K562 (cell line): ENCODE measurements around the gene DTX3. TPM values are rescaled to one million over a fixed set of nuclear protein-coding genes. Genes with fewer than 3 reads are reported as not detected.
"Not testable (repeated sequence)": the region's sequence is repeated elsewhere in the genome, so short reads cannot be mapped to it uniquely, and the experiment has no call there.

Experiments used
- ATAC-seq: fragments of 200-7000 bp; cut with Tn5 transposase; 3 replicates; pipeline ENCODE4 v1.9.1; 2020; ENCODE audit warnings: moderate library complexity
- BruUV-seq: library from RNA; stranded (reverse); fragments of 400-500 nt; replicated peaks from 2 replicates; lab custom pipeline; 2021; lab: Mats Ljungman, UMichigan
- CTCF ChIA-PET: fragments of 300-600 bp; formaldehyde crosslinking; extraction: SDS; loops from one replicate; lab custom pipeline; 2021; ENCODE audit warnings: low intra/inter-chr PET ratio; lab: Yijun Ruan, JAX
- POLR2A ChIA-PET: fragments of 300-600, 350-650 bp; sonication (Branson Sonifier 250); formaldehyde crosslinking; extraction: SDS; loops from one replicate; lab custom pipeline; 2021; ENCODE audit warnings: antibody characterized with exemption, inconsistent platforms; lab: Yijun Ruan, JAX
- DNase-seq, 4 experiments: peaks; one replicate each; pipeline versions ENCODE4 v3.0.0 to v3.0.0-alpha.2; 2011 to 2018; ENCODE audit warnings: low spot score in 3 of 4, mixed read lengths in 3 of 4; ENCODE audit errors: extremely low read depth in 1 of 4
- FAIRE-seq: peaks from 2 replicates; lab custom pipeline; 2011; peaks lifted over from hg19 to GRCh38; lab: Jason Lieb, UNC
- H2AFZ ChIP-seq: 2 replicates; pipeline ENCODE4 v1.6.0; 2011; ENCODE audit warnings: low read depth, low read length, control low read depth, inconsistent platforms
- H3K27ac ChIP-seq: fragments of 200-600 bp; 3 replicates; pipeline ENCODE4 v1.8.0; 2011; ENCODE audit warnings: low read depth, mild to moderate bottlenecking, control low read depth, inconsistent platforms, low read length, moderate library complexity, mixed read lengths; ENCODE audit errors: extremely low read depth
- H3K27me3 ChIP-seq, 2 experiments: fragments of 300-600 bp in 1 of 2; 2 replicates in 1 of 2; 3 replicates in 1 of 2; pipeline versions ENCODE4 v1.6.0 to v1.8.0; 2011; ENCODE audit warnings: inconsistent platforms in 2 of 2, low read length in 2 of 2, mild to moderate bottlenecking in 1 of 2, mixed read lengths in 1 of 2, moderate library complexity in 1 of 2; ENCODE audit not compliant: control insufficient read depth in 2 of 2, insufficient read depth in 2 of 2
- H3K36me3 ChIP-seq: fragments of 300-600 bp; 3 replicates; pipeline ENCODE4 v1.8.0; 2011; ENCODE audit warnings: mild to moderate bottlenecking, low read length, inconsistent platforms; ENCODE audit not compliant: control insufficient read depth, insufficient read depth
- H3K4me1 ChIP-seq, 2 experiments: fragments of 200-600 bp in 1 of 2; replicated peaks in 1 of 2; 2 replicates in 1 of 2; 3 replicates in 1 of 2; pipeline versions ENCODE4 v1.5.1 to v1.8.0; 2011; ENCODE audit warnings: inconsistent platforms in 2 of 2, low read length in 2 of 2, mild to moderate bottlenecking in 1 of 2, mixed read lengths in 1 of 2, moderate library complexity in 1 of 2; ENCODE audit not compliant: control insufficient read depth in 2 of 2, insufficient read depth in 2 of 2
- H3K4me2 ChIP-seq: 2 replicates; pipeline ENCODE4 v1.6.1; 2011; ENCODE audit warnings: low read length, control low read depth, inconsistent platforms, mixed read lengths; ENCODE audit not compliant: insufficient read depth
- H3K4me3 ChIP-seq: fragments of 200-600 bp; sonication (generic), shearing (Covaris generic); 2 replicates; pipeline ENCODE4 v1.5.1; 2016; ENCODE audit warnings: control low read depth, inconsistent platforms
- H3K79me2 ChIP-seq: fragments of 200-600 bp; 3 replicates; pipeline ENCODE4 v1.8.0; 2011; ENCODE audit warnings: low read length, inconsistent platforms; ENCODE audit not compliant: control insufficient read depth, insufficient read depth
- H3K9ac ChIP-seq, 2 experiments: 2 replicates each; pipeline versions ENCODE4 v1.6.0 to v1.6.1; 2011; ENCODE audit warnings: low read depth in 2 of 2, low read length in 2 of 2, control low read depth in 1 of 2, inconsistent platforms in 1 of 2, mild to moderate bottlenecking in 1 of 2, mixed read lengths in 1 of 2; ENCODE audit not compliant: insufficient read depth in 1 of 2
- H3K9me1 ChIP-seq: one replicate; pipeline ENCODE4 v1.6.0; 2011; ENCODE audit warnings: inconsistent platforms, mild to moderate bottlenecking, low read length, moderate library complexity; ENCODE audit not compliant: control insufficient read depth, insufficient read depth
- H3K9me3 ChIP-seq: replicated peaks from 2 replicates; pipeline ENCODE4 v1.5.1; 2011; ENCODE audit warnings: low read depth, low read length, inconsistent platforms; ENCODE audit not compliant: control insufficient read depth, insufficient read depth
- H4K20me1 ChIP-seq: replicated peaks from 2 replicates; pipeline ENCODE4 v1.6.1; 2011; ENCODE audit warnings: low read length, inconsistent platforms, mixed read lengths; ENCODE audit not compliant: control insufficient read depth, insufficient read depth
- CTCFL ChIP-seq: IDR thresholded peaks from 2 replicates; pipeline ENCODE4 v1.6.1; 2011; ENCODE audit warnings: borderline replicate concordance, low read depth, mild to moderate bottlenecking, moderate library complexity, low read length; ENCODE audit not compliant: insufficient read depth, poor library complexity, severe bottlenecking
- HBP1 ChIP-seq: fragments of 450-650 bp; formaldehyde crosslinking; IDR thresholded peaks from 2 replicates; pipeline ENCODE4 v1.4.0; 2022; ENCODE audit warnings: missing genetic modification characterization
- KLF1 ChIP-seq: fragments of 450-650 bp; IDR thresholded peaks from 2 replicates; pipeline ENCODE4 v1.6.1; 2016; ENCODE audit warnings: missing genetic modification characterization, missing compliant biosample characterization
- POLR2A ChIP-seq: fragments of 450-650 bp; conservative IDR thresholded peaks from 2 replicates; pipeline ENCODE4 v1.6.1; 2016
- RAD21 ChIP-seq, 2 experiments: fragments of 250-450 bp in 1 of 2; fragments of 450-650 bp in 1 of 2; sonication (Bioruptor Pico) in 1 of 2; formaldehyde crosslinking in 1 of 2; IDR thresholded peaks in 1 of 2; conservative IDR thresholded peaks in 1 of 2; 2 replicates each; pipeline versions ENCODE4 v1.4.0 to v1.8.0; 2020 to 2022; ENCODE audit warnings: mild to moderate bottlenecking in 2 of 2, moderate library complexity in 1 of 2
- TEAD4 ChIP-seq, 2 experiments: sonication (generic) in 1 of 2; formaldehyde crosslinking in 1 of 2; IDR thresholded peaks; 2 replicates each; pipeline versions ENCODE4 v1.6.1 to v1.8.0; 2012 to 2022; ENCODE audit warnings: borderline replicate concordance in 1 of 2, inconsistent platforms in 1 of 2, low read length in 1 of 2, mild to moderate bottlenecking in 1 of 2, missing genetic modification reagents in 1 of 2
- THAP12 ChIP-seq: fragments of 250-450 bp; sonication (Bioruptor Pico); IDR thresholded peaks from 2 replicates; pipeline ENCODE4 v1.9.0; 2021; ENCODE audit warnings: mild to moderate bottlenecking, inconsistent platforms
- U2AF1 ChIP-seq: fragments of 200-400 bp; formaldehyde crosslinking; optimal IDR thresholded peaks from 2 replicates; pipeline ENCODE3; 2017; ENCODE audit warnings: mild to moderate bottlenecking, low read depth, low read length, moderate library complexity
- ZBTB33 ChIP-seq: sonication (generic); formaldehyde crosslinking; IDR thresholded peaks from 2 replicates; pipeline ENCODE4 v1.8.1; 2023; ENCODE audit warnings: mild to moderate bottlenecking, missing genetic modification reagents
- ZNF445 ChIP-seq: fragments of 250-450 bp; sonication (Bioruptor Pico); IDR thresholded peaks from 2 replicates; pipeline ENCODE4 v1.4.0; 2020; ENCODE audit warnings: low read depth, mild to moderate bottlenecking, moderate library complexity
- WGBS: fragments of 100-300 bp; shearing (Covaris generic); methylation state at CpG from one replicate; pipeline ENCODE4 v1.1.6; 2016; ENCODE audit warnings: low coverage, mixed read lengths; ENCODE audit not compliant: insufficient coverage; ENCODE audit errors: missing lambda C conversion rate; 5-methylcytosine and 5-hydroxymethylcytosine counted together
- in situ Hi-C: fragments of 300-500 bp; cut with MboI; formaldehyde crosslinking; loops from 4 replicates; pipeline ENCODE4 v1.15.0; 2018; ENCODE audit warnings: inconsistent platforms, mixed read lengths
- intact Hi-C: fragments of 100-400 bp; cut with micrococcal nuclease; formaldehyde crosslinking; loops from 2 replicates; pipeline ENCODE4 v1.14.2; 2022
- polyA plus RNA-seq, 8 experiments: library from polyadenylated mRNA; depleted of rRNA in 4 of 8; stranded (reverse) in 5 of 8; unstranded in 3 of 8; fragments of >200 nt; fragmentation: Nextera tagmentation in 2 of 8; fragmentation: Illumina TruSeq in 1 of 8; extraction: Ambion mirVana in 2 of 8; extraction: Trizol in 1 of 8; gene quantifications; 2 replicates each; pipeline versions ENCODE4 v1.2.1 to v1.2.3, GENCODE V29; 2011 to 2014; ENCODE audit warnings: inconsistent platforms in 1 of 8, missing spikeins in 1 of 8
- total RNA-seq, 7 experiments: library from RNA; depleted of rRNA in 6 of 7; stranded (reverse); fragments of >200 nt in 6 of 7; fragmentation: Illumina TruSeq in 2 of 7; extraction: Trizol in 2 of 7; gene quantifications; 2 replicates each; pipeline versions ENCODE4 v1.2.1 to v1.2.3, GENCODE V29; 2011 to 2021; ENCODE audit warnings: low replicate concordance in 1 of 7

Gene DTX3
- total and polyA plus RNA-seq, 9 of the 15 experiments (the other 6 are each of a cell fraction or from before 2014, with no cell fraction given), result 0.03 to 0.09 (median 0.06) TPM; not detected in 6

- TF ChIP-seq ZNF445 (CRISPR knock-in tag) (no peak), THAP12 (CRISPR knock-in tag) (peak; percentile 39; the same call in 1 of the 2 replicates), CTCFL (peak; percentile 65), TEAD4 (IDR thresholded peaks at IDR 0.05; ENCODE audit: low read length) (peak; percentile 74), TEAD4 (CRISPR knock-in tag; IDR thresholded peaks at IDR 0.05; ENCODE audit: borderline replicate concordance) (no peak), HBP1 (CRISPR knock-in tag) (no peak), POLR2A (peak; percentile 71), RAD21 (CRISPR knock-in tag; conservative IDR thresholded peaks at IDR 0.05 in 1 of 2, IDR thresholded peaks at IDR 0.05 in 1 of 2) (peak; percentile 66 to 77), U2AF1 (peak; percentile 73), KLF1 (tag) (peak; percentile 68), ZBTB33 (0 out of 2 replicates have a peak, but pooled peaks have one; percentile 22)
Measured at GRCh38 chr12:57632958-57633840, 28.6 kb downstream of the DTX3 start, which contains the start of gene B4GALNT1 (continued).

GRCh38 chr12:57636731-57637130, 32.1 kb downstream of the DTX3 start:
- ATAC-seq, H3K27me3 ChIP-seq, H3K9ac ChIP-seq, H4K20me1 ChIP-seq, H3K27ac ChIP-seq, FAIRE-seq, in situ Hi-C loops, BruUV-seq, H2AFZ ChIP-seq, H3K79me2 ChIP-seq, H3K36me3 ChIP-seq, H3K4me2 ChIP-seq, intact Hi-C loops, H3K4me3 ChIP-seq, H3K9me3 ChIP-seq, H3K9me1 ChIP-seq, CTCF ChIA-PET, DNase-seq: not testable (repeated sequence)
- POLR2A ChIA-PET, result interaction anchor here (0.6 to 0.9 kb wide), 2 partner anchors 21 to 182 kb away, joined by 3 to 6 read pairs; partner anchors contain the start of gene INHBE
- peaks cover 16 to 18% of the 10 kb centered on the region in 2 experiments; a peak in 4 of 5 replicates for H3K4me1 ChIP-seq
- 58% methylated on average over 9 of the region's 9 CpGs for WGBS
